ENCODE data around the gene TMEM132D.

The TMEM132D gene

GRCh38 chr12:129873111-129873832 lies 30.6 kb downstream of the TMEM132D start:
- DNase-seq = no peak

- peak; percentile 10 for DNase-seq
Observed at GRCh38 chr12:129871991-129872972, 31.5 kb downstream of the TMEM132D start.

GRCh38 chr12:129870796-129871195 lies 33.0 kb downstream of the TMEM132D start:
- no peak for DNase-seq

- no peak for DNase-seq
Observed at GRCh38 chr12:129870136-129870535, 33.7 kb downstream of the TMEM132D start.

- DNase-seq = no peak
Observed at GRCh38 chr12:129868575-129868974, 35.2 kb downstream of the TMEM132D start.

- no peak for DNase-seq
Observed at GRCh38 chr12:129863938-129864337, 39.9 kb downstream of the TMEM132D start.

- peak; percentile 85 for DNase-seq
Observed at GRCh38 chr12:129862561-129863175, 41.2 kb downstream of the TMEM132D start.

GRCh38 chr12:129861951-129862350 lies 41.9 kb downstream of the TMEM132D start:
- DNase-seq = no peak

GRCh38 chr12:129854591-129854990 lies 49.2 kb downstream of the TMEM132D start:
- no peak for DNase-seq

GRCh38 chr12:129851296-129851695 lies 52.5 kb downstream of the TMEM132D start:
- DNase-seq = no peak

- no peak for DNase-seq
Observed at GRCh38 chr12:129848876-129849275, 54.9 kb downstream of the TMEM132D start.

- no peak for DNase-seq
Observed at GRCh38 chr12:129847063-129847462, 56.8 kb downstream of the TMEM132D start.

- no peak for DNase-seq
Observed at GRCh38 chr12:129844662-129845220, 59.1 kb downstream of the TMEM132D start.

GRCh38 chr12:129841251-129841650 lies 62.6 kb downstream of the TMEM132D start:
- no peak for DNase-seq

- no peak for DNase-seq
Observed at GRCh38 chr12:129840145-129840884, 63.5 kb downstream of the TMEM132D start.

GRCh38 chr12:129839679-129840078 lies 64.1 kb downstream of the TMEM132D start:
- DNase-seq = no peak

- DNase-seq = no peak
Observed at GRCh38 chr12:129831294-129831693, 72.5 kb downstream of the TMEM132D start.

- DNase-seq = no peak
Observed at GRCh38 chr12:129830796-129831195, 73.0 kb downstream of the TMEM132D start.

- DNase-seq = peak; percentile 81
Observed at GRCh38 chr12:129827866-129828384, 75.9 kb downstream of the TMEM132D start.

GRCh38 chr12:129827102-129827865 lies 76.5 kb downstream of the TMEM132D start:
- no peak for DNase-seq

GRCh38 chr12:129826273-129826672 lies 77.6 kb downstream of the TMEM132D start:
- DNase-seq = no peak
